Left ventricle myocardium superior (tissue), 1 donor: ENCODE measurements around the gene FAM53A. TPM values are rescaled to one million over a fixed set of nuclear protein-coding genes. Genes with fewer than 3 reads are reported as not detected.
"Not testable (repeated sequence)": the region's sequence is repeated elsewhere in the genome, so short reads cannot be mapped to it uniquely, and the experiment has no call there.

Source experiments
- ATAC-seq: fragments of 200-7000 bp; cut with Tn5 transposase; one replicate; pipeline ENCODE4 v1.9.1; 2020; ENCODE audit warnings: mild to moderate bottlenecking, moderate library complexity
- DNase-seq: peaks from one replicate; pipeline ENCODE4 v3.0.0-alpha.2; 2020
- intact Hi-C: fragments of 100-400 bp; cut with micrococcal nuclease; formaldehyde crosslinking; loops from one replicate; pipeline ENCODE4 v1.11.0; 2022
- total RNA-seq: library from RNA; stranded (reverse); fragmentation: NEBNext Ultra II Directional; extraction: Animal tissue kit (Norgen Biotek cat#: 25700); gene quantifications from one replicate; pipeline ENCODE4 v1.2.1, GENCODE V29; 2021
- donor health status: DM: no; HTN: yes; CAD: no; lungs with severe emphysema.

FAM53A gene
- total RNA-seq, 1 donor from 2014 or later, result 1.3 TPM

GRCh38 chr4:1644891-1645657 is 39.0 kb downstream of the FAM53A start:
- intact Hi-C loops, result no loop called here
- DNase-seq (peak; percentile 75), ATAC-seq (peak; percentile 95)

- no peak for ATAC-seq
- no peak for DNase-seq
- intact Hi-C loops, result no loop called here
Measured at GRCh38 chr4:1643971-1644735, 40.0 kb downstream of the FAM53A start.

GRCh38 chr4:1642196-1642951 is 41.7 kb downstream of the FAM53A start:
- ATAC-seq, result no peak
- intact Hi-C loops, result no loop called here
- no peak for DNase-seq

- ATAC-seq (no peak), DNase-seq (no peak)
- intact Hi-C loops, result no loop called here
Measured at GRCh38 chr4:1641671-1642070, 42.4 kb downstream of the FAM53A start.

GRCh38 chr4:1640716-1641503 is 43.2 kb downstream of the FAM53A start:
- ATAC-seq, intact Hi-C loops, DNase-seq: not testable (repeated sequence)

- intact Hi-C loops, result no loop called here
- DNase-seq, result no peak
- ATAC-seq, result no peak
Measured at GRCh38 chr4:1640190-1640589, 43.9 kb downstream of the FAM53A start.

- intact Hi-C loops, result no loop called here
- DNase-seq, result no peak
Measured at GRCh38 chr4:1639299-1639868, 44.7 kb downstream of the FAM53A start.

GRCh38 chr4:1638873-1639272 is 45.2 kb downstream of the FAM53A start:
- no peak for ATAC-seq
- DNase-seq, result no peak
- intact Hi-C loops, result no loop called here

More at GRCh38 chr4:1639299-1639868, 44.7 kb downstream of the FAM53A start:
- no peak for ATAC-seq

- intact Hi-C loops, result no loop called here
- DNase-seq, result no peak
- no peak for ATAC-seq
Measured at GRCh38 chr4:1638272-1638598, 45.9 kb downstream of the FAM53A start.

- intact Hi-C loops, result no loop called here
- DNase-seq (no peak), ATAC-seq (no peak)
Measured at GRCh38 chr4:1637580-1638271, 46.4 kb downstream of the FAM53A start.

- intact Hi-C loops, result no loop called here
- DNase-seq, result no peak
- no peak for ATAC-seq
Measured at GRCh38 chr4:1636490-1637211, 47.5 kb downstream of the FAM53A start.

- no peak for ATAC-seq
- intact Hi-C loops, result no loop called here
- DNase-seq, result no peak
Measured at GRCh38 chr4:1635464-1635863, 48.6 kb downstream of the FAM53A start.

GRCh38 chr4:1633993-1634392 is 50.1 kb downstream of the FAM53A start:
- DNase-seq (no peak), ATAC-seq (no peak)
- intact Hi-C loops, result no loop called here

GRCh38 chr4:1632109-1633104 is 51.7 kb downstream of the FAM53A start:
- DNase-seq (no peak), ATAC-seq (peak; percentile 50)
- intact Hi-C loops, result no loop called here

GRCh38 chr4:1631136-1631535 is 53.0 kb downstream of the FAM53A start:
- intact Hi-C loops, result no loop called here
- no peak for ATAC-seq
- no peak for DNase-seq

- ATAC-seq, result no peak
- intact Hi-C loops, result no loop called here
- DNase-seq, result no peak
Measured at GRCh38 chr4:1630266-1630665, 53.8 kb downstream of the FAM53A start.

- intact Hi-C loops, result no loop called here
- DNase-seq, result no peak
- no peak for ATAC-seq
Measured at GRCh38 chr4:1629699-1630083, 54.4 kb downstream of the FAM53A start.
